Loucy (cell line): ENCODE results near the gene CMTM8.

Source experiments
- H2AFZ ChIP-seq: fragments of 200-600 bp; sonication (generic); 2 replicates; pipeline ENCODE4 v1.6.0; 2016; ENCODE audit warnings: antibody characterized with exemption, mild to moderate bottlenecking, low read length, moderate library complexity
- H3F3A ChIP-seq: fragments of 200-600 bp; 2 replicates; pipeline ENCODE4 v1.6.0; 2016; ENCODE audit warnings: antibody characterized with exemption, low read depth, mild to moderate bottlenecking
- H3K27me3 ChIP-seq: fragments of 200-600 bp; sonication (generic); 2 replicates; pipeline ENCODE4 v1.6.1; 2014; ENCODE audit warnings: low read length, mild to moderate bottlenecking; ENCODE audit not compliant: insufficient read depth, poor library complexity, severe bottlenecking
- H3K36me3 ChIP-seq: fragments of 200-600 bp; sonication (generic); 2 replicates; pipeline ENCODE4 v1.6.1; 2016; ENCODE audit warnings: low read length; ENCODE audit not compliant: insufficient read depth
- H3K4me1 ChIP-seq: fragments of 200-600 bp; sonication (generic); 2 replicates; pipeline ENCODE4 v1.5.1; 2014; ENCODE audit warnings: low read length, mild to moderate bottlenecking; ENCODE audit not compliant: insufficient read depth, poor library complexity, severe bottlenecking
- H3K4me2 ChIP-seq: fragments of 200-600 bp; sonication (generic); 2 replicates; pipeline ENCODE4 v1.6.0; 2014; ENCODE audit warnings: antibody characterized with exemption, low read length, low read depth, mild to moderate bottlenecking; ENCODE audit not compliant: poor library complexity, severe bottlenecking
- H3K4me3 ChIP-seq: fragments of 200-600 bp; sonication (generic); 2 replicates; pipeline ENCODE4 v1.5.1; 2014; ENCODE audit warnings: low read length, mild to moderate bottlenecking, mixed read lengths; ENCODE audit not compliant: poor library complexity, severe bottlenecking
- H3K79me2 ChIP-seq: fragments of 200-600 bp; sonication (generic); 2 replicates; pipeline ENCODE4 v1.6.1; 2014; ENCODE audit warnings: low read length; ENCODE audit not compliant: insufficient read depth
- H3K9ac ChIP-seq: fragments of 200-600 bp; sonication (generic); 2 replicates; pipeline ENCODE4 v1.6.0; 2014; ENCODE audit warnings: mild to moderate bottlenecking, low read depth, low read length, moderate library complexity; ENCODE audit not compliant: poor library complexity, severe bottlenecking
- H3K9me2 ChIP-seq: fragments of 200-600 bp; sonication (generic); replicated peaks from 2 replicates; pipeline ENCODE4 v1.6.1; 2016; ENCODE audit warnings: low read depth, low read length, mixed read lengths
- H3K9me3 ChIP-seq: fragments of 200-600 bp; sonication (generic); 2 replicates; pipeline ENCODE4 v1.6.1; 2014; ENCODE audit warnings: mild to moderate bottlenecking, antibody characterized with exemption, low read length, low read depth; ENCODE audit not compliant: insufficient read depth
- H4K20me1 ChIP-seq: fragments of 200-600 bp; sonication (generic); 2 replicates; pipeline ENCODE4 v1.6.0; 2014; ENCODE audit warnings: antibody characterized with exemption, low read length, mild to moderate bottlenecking; ENCODE audit not compliant: insufficient read depth, poor library complexity, severe bottlenecking
- CTCF ChIP-seq: fragments of 200-600 bp; sonication (generic); conservative IDR thresholded peaks from 2 replicates; pipeline ENCODE4 v1.5.1; 2014; ENCODE audit warnings: mild to moderate bottlenecking, antibody characterized with exemption, low read length
- EZH2phosphoT487 ChIP-seq: fragments of 200-600 bp; IDR thresholded peaks from 2 replicates; pipeline ENCODE4 v1.6.1; 2018; ENCODE audit warnings: antibody characterized with exemption, mild to moderate bottlenecking, moderate library complexity, borderline replicate concordance

Gene CMTM8

DNA sequence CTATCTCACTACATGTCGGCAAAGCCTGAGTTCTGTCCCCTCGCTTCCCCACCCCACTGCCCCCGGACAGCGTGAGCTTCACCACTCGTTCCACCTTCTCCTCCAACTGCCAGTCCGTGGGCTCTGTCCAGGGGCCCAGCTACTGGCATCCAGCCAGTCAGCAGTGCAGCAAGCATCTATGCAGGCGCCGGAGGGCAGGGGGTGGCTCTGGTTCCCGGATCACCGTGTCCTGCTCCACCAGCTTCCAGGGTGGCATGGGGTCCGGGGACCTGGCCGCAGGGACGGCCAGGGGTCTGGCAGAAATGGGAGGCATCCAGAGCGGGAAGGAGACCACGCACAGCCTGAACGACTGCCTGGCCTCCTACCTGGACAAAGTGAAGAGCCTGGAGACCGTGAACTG lies 20.4 kb downstream of the CMTM8 start:
- no peak for TF ChIP-seq EZH2phosphoT487
- TF ChIP-seq CTCF: no peak
- Histone ChIP-seq H3K4me2 (no peak overlapping the region), H3K27me3 (no peaks in the 10 kb centered on the region), H3F3A (no peaks in the 10 kb centered on the region), H3K4me3 (no peak overlapping the region), H3K4me1 (peaks cover 7% of the 10 kb centered on the region), H3K36me3 (no peaks in the 10 kb centered on the region), H4K20me1 (no peaks in the 10 kb centered on the region), H3K9ac (no peak overlapping the region), H3K9me2 (no peaks in the 10 kb centered on the region), H3K9me3 (no peaks in the 10 kb centered on the region), H3K79me2 (no peaks in the 10 kb centered on the region), H2AFZ (no peak overlapping the region)

DNA sequence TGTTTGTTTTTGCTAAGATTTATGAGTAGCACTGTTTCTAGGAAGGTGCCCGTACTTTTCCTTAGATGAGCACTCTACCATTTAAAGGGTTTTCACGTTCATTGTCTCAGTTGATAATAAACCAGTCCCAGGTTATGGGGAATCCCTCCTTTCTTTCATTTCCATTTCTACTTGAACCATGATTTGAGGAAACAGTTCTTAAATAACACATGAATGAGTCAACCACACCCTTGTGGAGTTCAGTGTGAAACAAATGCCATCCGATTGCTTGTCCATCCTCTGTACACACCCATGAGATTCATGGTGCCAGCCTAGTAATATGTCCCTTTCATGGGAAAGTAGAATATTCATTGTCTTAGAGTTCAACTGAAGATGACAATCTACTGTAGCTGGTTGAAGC lies 23.1 kb downstream of the CMTM8 start:
- no peaks in the 10 kb centered on the region for H3K36me3 ChIP-seq
- no peak overlapping the region for H3K4me2 ChIP-seq
- no peaks in the 10 kb centered on the region for H3K9me3 ChIP-seq
- no peak overlapping the region for H3K9ac ChIP-seq
- H4K20me1 ChIP-seq: no peaks in the 10 kb centered on the region
- no peak overlapping the region for H3K4me3 ChIP-seq
- peaks cover 7% of the 10 kb centered on the region for H3K4me1 ChIP-seq
- no peak overlapping the region for H2AFZ ChIP-seq
- H3K9me2 ChIP-seq: no peaks in the 10 kb centered on the region
- no peak for TF ChIP-seq EZH2phosphoT487
- TF ChIP-seq CTCF: no peak
- H3K79me2 ChIP-seq: no peaks in the 10 kb centered on the region
- no peaks in the 10 kb centered on the region for H3F3A ChIP-seq
- H3K27me3 ChIP-seq: no peaks in the 10 kb centered on the region

GRCh38 chr3:32262201-32262600 lies 23.7 kb downstream of the CMTM8 start:
- no peak overlapping the region for H3K4me2 ChIP-seq
- no peaks in the 10 kb centered on the region for H3K9me3 ChIP-seq
- TF ChIP-seq CTCF (no peak), EZH2phosphoT487 (no peak)
- H2AFZ ChIP-seq: no peak overlapping the region
- no peaks in the 10 kb centered on the region for H3K79me2 ChIP-seq
- H4K20me1 ChIP-seq: no peaks in the 10 kb centered on the region
- H3K9ac ChIP-seq: no peak overlapping the region
- H3K36me3 ChIP-seq: no peaks in the 10 kb centered on the region
- no peak overlapping the region for H3K4me3 ChIP-seq
- peaks cover 7% of the 10 kb centered on the region for H3K4me1 ChIP-seq
- no peaks in the 10 kb centered on the region for H3F3A ChIP-seq
- H3K27me3 ChIP-seq: no peaks in the 10 kb centered on the region
- no peaks in the 10 kb centered on the region for H3K9me2 ChIP-seq
